GM20431 (cell line): ENCODE results near the gene TIRAP.

Source experiments
- in situ Hi-C: fragments of 300-500 bp; cut with MseI, MboI; formaldehyde crosslinking; loops from one replicate; pipeline ENCODE4 v1.15.0; 2020; ENCODE audit warnings: low sequenced_read_pairs; ENCODE audit not compliant: unreplicated experiment

Gene TIRAP

GRCh38 chr11:126339073-126339862, 56.4 kb downstream of the TIRAP start:
- in situ Hi-C loops = no loop called here

GRCh38 chr11:126339863-126340434, 57.1 kb downstream of the TIRAP start:
- in situ Hi-C loops = no loop called here

- in situ Hi-C loops = no loop called here
These were observed 58.2 kb downstream of the TIRAP start for GRCh38 chr11:126340960-126341606.

DNA sequence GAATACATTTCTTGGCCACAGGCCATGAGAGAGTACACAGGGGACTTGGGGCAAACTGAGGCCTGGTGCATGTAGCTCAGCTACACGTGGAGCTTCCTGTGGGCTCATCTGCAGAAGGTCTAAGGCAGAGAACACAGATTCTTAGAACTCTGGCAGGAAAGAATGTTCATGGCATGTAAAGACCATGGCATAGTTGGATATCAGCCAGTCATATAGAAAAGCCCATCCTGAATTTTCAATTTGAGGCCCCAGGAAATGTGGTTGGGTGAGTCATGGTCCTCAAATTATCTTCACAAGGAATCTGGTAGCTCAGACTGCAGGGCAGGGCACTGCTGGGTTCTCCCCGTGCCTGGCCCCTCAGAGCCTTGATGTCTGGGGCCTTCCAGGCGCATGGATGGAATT, 58.9 kb downstream of the TIRAP start:
- in situ Hi-C loops = no loop called here

DNA sequence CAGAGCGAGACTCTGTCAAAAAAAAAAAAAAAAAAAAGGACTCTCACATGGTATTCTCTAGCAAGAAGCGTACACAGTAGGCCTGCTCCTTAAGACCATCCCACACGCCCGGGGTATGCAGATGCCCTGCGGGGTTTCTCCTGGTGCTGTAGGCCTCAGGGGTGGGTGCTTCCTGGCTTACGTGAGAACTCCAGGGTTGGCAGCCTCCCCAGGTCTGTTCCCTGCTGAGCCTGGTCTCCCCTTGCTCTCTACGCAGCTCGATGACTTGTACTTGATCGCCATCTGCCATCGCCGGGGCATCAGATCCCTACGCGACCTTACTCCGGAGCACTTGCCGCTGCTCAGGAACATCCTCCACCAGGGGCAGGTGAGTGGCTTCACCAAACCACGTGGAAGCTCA, 60.2 kb downstream of the TIRAP start:
- in situ Hi-C loops = no loop called here
